Activated naive CD4-positive, alpha-beta T cell treated with anti-CD3 and anti-CD28 coated beads, Interleukin-2, amount 50 U/mL, for 24 hours (primary cell): ENCODE measurements around the gene IFI35.
A peak's percentile ranks its signal among the peaks of the same experiment; 100 is the strongest.
"Not testable (repeated sequence)": the region's sequence is repeated elsewhere in the genome, so short reads cannot be mapped to it uniquely, and the experiment has no call there.

Experiments used
- H3K27ac Mint-ChIP-seq: one replicate; pipeline ENCODE4 v1.8.0; 2021; ENCODE audit warnings: mild to moderate bottlenecking, mixed read lengths
- H3K27me3 Mint-ChIP-seq: one replicate; pipeline ENCODE4 v1.8.0; 2021; ENCODE audit warnings: mixed read lengths
- H3K36me3 Mint-ChIP-seq: one replicate; pipeline ENCODE4 v1.8.0; 2021; ENCODE audit warnings: mixed read lengths
- H3K4me1 Mint-ChIP-seq: one replicate; pipeline ENCODE4 v1.8.0; 2021; ENCODE audit warnings: mixed read lengths
- H3K4me3 Mint-ChIP-seq: one replicate; pipeline ENCODE4 v1.8.0; 2021; ENCODE audit warnings: mild to moderate bottlenecking, mixed read lengths
- H3K9me3 Mint-ChIP-seq: one replicate; pipeline ENCODE4 v1.8.0; 2021; ENCODE audit warnings: mixed read lengths

Gene IFI35

DNA sequence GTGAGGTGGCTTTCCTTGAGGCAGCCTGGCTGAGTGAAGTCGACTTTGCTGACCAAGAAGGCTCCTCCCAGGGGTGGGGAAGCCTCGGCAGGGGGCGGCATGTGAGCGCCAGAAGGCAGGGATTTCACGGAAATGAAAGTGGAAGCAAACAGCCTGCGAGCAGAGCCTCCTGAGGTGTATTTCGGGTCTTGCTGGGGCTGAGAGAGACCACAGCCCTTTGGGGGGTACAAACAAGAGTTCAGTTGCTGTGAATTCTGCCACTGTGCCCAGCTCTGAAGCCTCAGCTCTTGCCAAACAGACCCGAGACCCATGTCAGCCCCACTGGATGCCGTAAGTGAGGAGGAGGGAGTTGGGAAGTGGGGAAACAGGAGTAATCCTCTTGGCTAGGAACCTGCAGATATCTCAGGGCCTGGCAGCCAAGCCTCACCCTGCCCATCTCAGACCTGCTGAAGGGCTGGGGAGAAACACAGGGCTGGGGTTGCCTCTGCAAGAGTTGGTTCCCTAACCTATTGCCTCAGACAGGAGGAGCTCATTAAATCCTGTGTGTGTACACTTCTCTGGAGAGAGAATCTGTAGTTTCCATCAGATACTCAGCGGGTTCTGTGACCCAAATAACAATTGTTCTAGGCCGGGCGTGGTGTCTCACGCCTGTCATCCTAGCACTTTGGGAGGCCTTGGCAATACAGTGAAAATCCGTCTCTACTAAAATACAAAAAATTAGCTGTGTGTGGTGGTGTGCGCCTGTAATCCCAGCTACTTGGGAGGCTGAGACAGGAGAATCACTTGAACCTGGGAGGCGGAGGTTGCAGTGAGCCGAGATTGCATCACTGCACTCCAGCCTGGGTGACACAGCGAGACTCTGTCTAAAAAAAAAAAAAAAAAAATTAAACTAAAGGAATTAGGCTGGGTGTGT, at the start of gene IFI35:
IFI35 (plus strand) TSS at position 146 of the 913 bp plus-strand sequence; CDS start at position 310, 164 bp downstream.
- Mint-ChIP-seq H3K4me1 (peaks cover 33% of the 10 kb centered on the region), H3K27ac (peak within 1 kb of the TSS; percentile 100), H3K27me3 (no peaks in the 10 kb centered on the region), H3K36me3 (peaks cover 3% of the 10 kb centered on the region), H3K4me3 (peak within 1 kb of the TSS; percentile 100), H3K9me3 (no peaks in the 10 kb centered on the region)

DNA sequence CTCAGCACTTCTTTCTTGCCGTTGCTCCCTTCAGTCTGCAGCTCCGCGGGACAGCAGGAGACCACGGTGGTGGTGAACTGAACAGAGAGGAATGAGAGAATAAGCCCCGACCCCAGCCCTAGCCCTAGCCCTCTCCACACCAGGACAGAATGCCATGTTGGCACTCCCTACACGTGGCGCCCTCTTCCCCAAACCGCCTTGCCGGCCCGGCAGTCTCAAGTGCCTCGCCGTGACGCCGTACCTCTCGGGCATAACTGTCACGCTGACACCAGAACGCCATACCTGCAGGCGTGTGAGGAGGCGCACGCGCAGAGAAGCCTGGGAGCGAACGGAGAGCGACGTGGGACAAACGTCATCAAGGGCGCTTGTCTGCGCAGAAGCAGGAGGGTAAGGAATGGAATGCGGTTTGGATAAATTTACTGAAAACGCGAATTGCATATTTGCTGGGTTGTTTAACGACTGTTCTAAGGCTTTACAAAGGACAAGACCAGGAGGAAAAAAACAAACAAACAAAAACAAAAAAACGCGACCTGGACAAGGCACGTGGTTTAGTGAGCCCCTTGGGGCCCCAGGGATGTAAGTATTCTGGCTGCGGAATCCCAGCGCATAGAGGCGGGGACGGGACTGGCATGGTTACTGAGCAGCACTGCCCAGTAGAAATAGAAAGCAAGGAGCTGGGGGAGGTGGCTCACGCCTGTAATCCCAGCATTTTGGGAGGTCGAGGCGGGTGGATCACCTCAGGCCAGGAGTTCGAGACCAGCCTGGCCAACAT, 42.2 kb upstream of the IFI35 start, which contains the start of gene AARSD1:
AARSD1 (minus strand) TSS at position 294 of the 772 bp plus-strand sequence; CDS start at position 280, 14 bp downstream.
- peak within 1 kb of the TSS; percentile 97 for H3K27ac Mint-ChIP-seq
- no peaks in the 10 kb centered on the region for H3K9me3 Mint-ChIP-seq
- peak within 1 kb of the TSS; percentile 89 for H3K4me3 Mint-ChIP-seq
- H3K36me3 Mint-ChIP-seq, result peaks cover 7% of the 10 kb centered on the region
- H3K27me3 Mint-ChIP-seq, result no peaks in the 10 kb centered on the region
- peaks cover 20% of the 10 kb centered on the region for H3K4me1 Mint-ChIP-seq

DNA sequence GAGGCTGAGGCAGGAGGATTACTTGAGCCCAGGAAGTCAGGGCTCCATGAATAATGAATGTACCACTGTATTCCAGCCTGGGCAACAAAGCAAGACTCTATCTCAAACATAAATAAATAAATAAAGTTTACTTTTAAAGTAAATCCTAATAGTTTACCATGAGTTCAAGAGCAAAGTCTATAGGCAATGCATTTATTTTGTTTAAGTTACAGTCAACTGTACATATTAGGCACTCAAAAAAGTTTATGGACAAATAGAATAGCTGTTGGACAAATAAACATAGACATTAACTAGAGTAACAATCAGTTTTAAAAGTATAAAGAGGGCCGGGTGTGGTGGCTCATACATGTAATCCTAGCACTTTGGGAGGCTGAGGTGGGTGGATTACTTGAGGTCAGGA, 38.7 kb upstream of the IFI35 start:
- Mint-ChIP-seq H3K4me3 (no peak overlapping the region), H3K4me1 (peaks cover 13% of the 10 kb centered on the region), H3K27me3 (no peaks in the 10 kb centered on the region), H3K36me3 (peaks cover 5% of the 10 kb centered on the region), H3K9me3 (no peaks in the 10 kb centered on the region), H3K27ac (no peak overlapping the region)

DNA sequence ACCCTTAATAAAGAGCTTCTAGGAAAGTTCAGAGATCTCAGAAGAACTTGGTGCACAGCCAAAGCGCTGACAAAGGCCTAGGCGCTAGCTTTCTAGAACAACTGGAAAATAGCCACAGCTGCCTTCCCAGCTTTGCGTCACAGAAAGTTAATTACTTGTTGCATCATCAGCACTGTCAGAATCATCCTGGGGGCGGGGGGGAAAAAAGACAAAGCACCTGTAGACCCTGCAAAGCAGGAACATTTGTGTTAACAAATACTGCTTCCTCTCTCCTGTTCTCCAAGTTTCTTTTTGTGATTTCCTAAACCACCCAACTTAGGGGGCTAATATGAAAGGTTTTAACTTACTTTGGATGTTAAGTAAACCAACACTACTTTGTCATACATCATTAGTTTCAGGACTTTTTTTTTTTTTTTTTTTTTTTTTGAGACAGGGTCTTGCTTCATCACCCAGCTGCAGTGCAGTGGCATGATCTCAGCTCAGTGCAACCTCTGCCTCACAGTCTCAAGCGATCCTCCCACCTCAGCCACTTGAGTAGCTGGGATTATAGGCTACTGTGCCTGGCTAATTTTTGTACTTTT, 37.5 kb upstream of the IFI35 start:
- H3K27me3 Mint-ChIP-seq, result no peaks in the 10 kb centered on the region
- H3K36me3 Mint-ChIP-seq, result no peaks in the 10 kb centered on the region
- no peak overlapping the region for H3K4me3 Mint-ChIP-seq
- no peaks in the 10 kb centered on the region for H3K9me3 Mint-ChIP-seq
- H3K27ac Mint-ChIP-seq, result peak overlapping the region; percentile 65
- peaks cover 5% of the 10 kb centered on the region for H3K4me1 Mint-ChIP-seq

GRCh38 chr17:42971589-42971988, 35.0 kb upstream of the IFI35 start:
- Mint-ChIP-seq H3K4me3 (no peak overlapping the region), H3K4me1 (no peaks in the 10 kb centered on the region), H3K9me3 (no peaks in the 10 kb centered on the region), H3K27me3 (no peaks in the 10 kb centered on the region), H3K27ac (no peak overlapping the region), H3K36me3 (no peaks in the 10 kb centered on the region)

DNA sequence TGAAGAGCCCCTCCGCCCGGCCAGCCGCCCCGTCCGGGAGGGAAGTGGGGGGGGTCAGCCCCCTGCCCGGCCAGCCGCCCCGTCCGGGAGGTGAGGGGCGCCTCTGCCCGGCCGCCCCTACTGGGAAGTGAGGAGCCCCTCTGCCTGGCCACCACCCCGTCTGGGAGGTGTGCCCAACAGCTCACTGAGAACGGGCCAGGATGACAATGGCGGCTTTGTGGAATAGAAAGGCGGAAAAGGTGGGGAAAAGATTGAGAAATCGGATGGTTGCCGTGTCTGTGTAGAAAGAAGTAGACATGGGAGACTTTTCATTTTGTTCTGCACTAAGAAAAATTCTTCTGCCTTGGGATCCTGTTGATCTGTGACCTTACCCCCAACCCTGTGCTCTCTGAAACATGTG, 33.3 kb upstream of the IFI35 start:
- H3K36me3 Mint-ChIP-seq, H3K27ac Mint-ChIP-seq, H3K27me3 Mint-ChIP-seq, H3K9me3 Mint-ChIP-seq, H3K4me3 Mint-ChIP-seq, H3K4me1 Mint-ChIP-seq: not testable (repeated sequence)

- Mint-ChIP-seq H3K4me1 (peaks cover 11% of the 10 kb centered on the region), H3K9me3 (no peaks in the 10 kb centered on the region), H3K27ac (no peak overlapping the region), H3K27me3 (no peaks in the 10 kb centered on the region), H3K4me3 (no peak overlapping the region), H3K36me3 (no peaks in the 10 kb centered on the region)
Observed at GRCh38 chr17:42975265-42975664, 31.3 kb upstream of the IFI35 start.

GRCh38 chr17:42975701-42976100, 30.9 kb upstream of the IFI35 start:
- not testable (repeated sequence) for H3K27ac Mint-ChIP-seq, H3K36me3 Mint-ChIP-seq, H3K27me3 Mint-ChIP-seq, H3K4me3 Mint-ChIP-seq, H3K9me3 Mint-ChIP-seq
- H3K4me1 Mint-ChIP-seq, result peaks cover 14% of the 10 kb centered on the region

- H3K27ac Mint-ChIP-seq, result peak within 1 kb of the TSS; percentile 99
- H3K27me3 Mint-ChIP-seq, result no peaks in the 10 kb centered on the region
- peaks cover 34% of the 10 kb centered on the region for H3K4me1 Mint-ChIP-seq
- H3K4me3 Mint-ChIP-seq, result peak within 1 kb of the TSS; percentile 99
- peaks cover 6% of the 10 kb centered on the region for H3K36me3 Mint-ChIP-seq
- H3K9me3 Mint-ChIP-seq, result no peaks in the 10 kb centered on the region
Observed at GRCh38 chr17:42979511-42980273, 26.9 kb upstream of the IFI35 start, which contains the start of gene PTGES3L. PTGES3L (minus strand) TSS chr17:42980080; CDS start chr17:42980053, 27 bp downstream.

- peak within 1 kb of the TSS; percentile 99 for H3K4me3 Mint-ChIP-seq
- no peaks in the 10 kb centered on the region for H3K27me3 Mint-ChIP-seq
- H3K9me3 Mint-ChIP-seq, result no peaks in the 10 kb centered on the region
- peaks cover 8% of the 10 kb centered on the region for H3K36me3 Mint-ChIP-seq
- peak within 1 kb of the TSS; percentile 99 for H3K27ac Mint-ChIP-seq
- H3K4me1 Mint-ChIP-seq, result peaks cover 38% of the 10 kb centered on the region
Observed at GRCh38 chr17:42980274-42980765, 26.3 kb upstream of the IFI35 start, which contains the start of gene RUNDC1. RUNDC1 (plus strand) TSS chr17:42980565; CDS start chr17:42980577, 12 bp downstream.

DNA sequence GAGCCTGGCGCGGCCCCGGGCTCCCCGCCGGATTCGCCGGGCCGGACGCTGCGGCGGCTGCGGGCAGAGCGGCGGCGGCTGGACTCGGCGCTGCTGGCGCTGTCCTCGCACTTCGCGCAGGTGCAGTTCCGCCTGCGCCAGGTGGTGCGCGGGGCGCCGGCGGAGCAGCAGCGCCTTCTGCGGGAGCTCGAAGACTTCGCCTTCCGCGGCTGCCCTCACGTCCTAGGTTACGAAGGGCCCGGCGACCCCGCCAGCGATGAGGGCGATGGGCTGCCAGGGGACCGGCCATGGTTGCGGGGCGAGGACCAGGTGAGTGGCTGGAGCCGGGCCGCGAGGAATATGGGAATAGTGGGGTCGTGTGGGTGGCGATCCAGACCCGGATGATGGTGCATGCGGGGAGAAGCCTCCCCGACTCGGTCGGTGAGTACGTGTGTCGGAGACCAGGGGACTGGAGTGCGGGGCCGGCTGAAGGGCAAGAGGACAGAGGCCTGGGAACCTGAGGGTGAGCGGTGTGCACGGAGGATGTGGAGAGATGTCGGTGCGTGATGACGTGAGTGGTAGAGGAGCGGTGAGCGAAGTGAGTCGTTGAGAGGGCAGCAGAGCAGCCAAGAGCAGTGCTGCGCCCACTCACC, 25.7 kb upstream of the IFI35 start:
- H3K4me1 Mint-ChIP-seq, result peaks cover 43% of the 10 kb centered on the region
- peak overlapping the region; percentile 96 for H3K4me3 Mint-ChIP-seq
- peak overlapping the region; percentile 90 for H3K27ac Mint-ChIP-seq
- H3K36me3 Mint-ChIP-seq, result peaks cover 8% of the 10 kb centered on the region
- no peaks in the 10 kb centered on the region for H3K27me3 Mint-ChIP-seq
- H3K9me3 Mint-ChIP-seq, result no peaks in the 10 kb centered on the region

DNA sequence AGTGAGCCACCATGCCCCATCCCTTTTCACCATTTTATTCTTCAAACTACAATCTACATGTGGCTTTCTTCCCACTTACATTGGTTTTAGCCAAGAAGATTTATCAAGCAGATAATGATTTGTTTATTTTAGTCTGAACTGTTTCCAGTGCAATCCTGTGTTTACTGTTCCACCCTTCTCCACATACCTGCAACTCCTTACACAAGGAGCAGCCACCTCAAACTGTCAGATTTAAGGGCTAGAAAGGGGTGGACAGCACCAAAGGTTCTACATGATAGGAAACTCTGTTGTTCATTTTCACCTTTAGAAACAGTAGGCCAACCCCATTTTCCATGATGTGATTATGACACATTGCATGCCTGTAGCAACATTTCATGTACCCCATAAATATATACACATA, 24.3 kb upstream of the IFI35 start:
- H3K27me3 Mint-ChIP-seq, result no peaks in the 10 kb centered on the region
- peaks cover 44% of the 10 kb centered on the region for H3K4me1 Mint-ChIP-seq
- peak overlapping the region; percentile 96 for H3K4me3 Mint-ChIP-seq
- H3K9me3 Mint-ChIP-seq, result no peaks in the 10 kb centered on the region
- H3K27ac Mint-ChIP-seq, result peak overlapping the region; percentile 68
- H3K36me3 Mint-ChIP-seq, result peaks cover 8% of the 10 kb centered on the region

DNA sequence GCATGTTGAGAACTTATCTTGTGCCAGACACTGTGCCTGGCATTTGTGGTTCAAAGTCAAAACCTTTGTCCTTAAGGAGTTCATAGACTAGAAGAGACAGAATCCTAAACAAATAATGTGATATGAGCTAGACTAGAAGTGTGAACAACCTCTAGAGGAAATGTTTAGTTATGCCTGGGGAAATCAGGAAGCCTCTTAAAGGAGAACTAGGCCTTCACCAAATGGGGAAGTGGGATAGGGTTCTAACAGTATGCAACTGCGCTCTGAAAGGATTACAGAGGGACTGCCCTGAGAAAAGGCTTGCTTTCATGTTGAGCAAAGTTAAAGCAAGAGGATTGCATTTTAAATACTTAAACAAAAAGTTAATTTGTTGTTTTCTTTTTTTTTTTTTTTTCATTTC, 21.4 kb upstream of the IFI35 start:
- Mint-ChIP-seq H3K36me3 (peaks cover 17% of the 10 kb centered on the region), H3K27me3 (no peaks in the 10 kb centered on the region), H3K27ac (no peak overlapping the region), H3K4me1 (peaks cover 34% of the 10 kb centered on the region), H3K9me3 (no peaks in the 10 kb centered on the region), H3K4me3 (no peak overlapping the region)

DNA sequence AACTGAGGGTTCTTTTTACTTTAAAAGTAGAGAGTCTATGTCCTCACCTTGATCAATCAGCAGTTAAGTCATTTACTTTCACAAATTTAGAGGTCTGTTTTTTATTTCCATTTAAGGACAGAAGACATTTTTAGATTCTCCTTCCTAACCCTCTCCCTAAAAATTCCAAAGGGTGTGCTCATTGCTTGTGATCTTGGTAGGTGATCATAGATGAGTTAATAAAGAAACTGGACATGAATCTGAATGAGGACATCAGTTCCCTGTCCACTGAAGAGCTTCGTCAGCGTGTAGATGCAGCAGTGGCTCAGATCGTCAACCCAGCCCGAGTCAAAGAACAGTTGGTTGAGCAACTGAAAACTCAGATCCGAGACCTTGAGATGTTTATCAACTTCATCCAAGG, 17.4 kb upstream of the IFI35 start:
- H3K36me3 Mint-ChIP-seq, result peaks cover 19% of the 10 kb centered on the region
- peaks cover 13% of the 10 kb centered on the region for H3K4me1 Mint-ChIP-seq
- H3K4me3 Mint-ChIP-seq, result no peak overlapping the region
- no peaks in the 10 kb centered on the region for H3K9me3 Mint-ChIP-seq
- no peaks in the 10 kb centered on the region for H3K27me3 Mint-ChIP-seq
- no peak overlapping the region for H3K27ac Mint-ChIP-seq
